ENCODE measurements around the gene TP53BP1.

TP53BP1 gene

DNA sequence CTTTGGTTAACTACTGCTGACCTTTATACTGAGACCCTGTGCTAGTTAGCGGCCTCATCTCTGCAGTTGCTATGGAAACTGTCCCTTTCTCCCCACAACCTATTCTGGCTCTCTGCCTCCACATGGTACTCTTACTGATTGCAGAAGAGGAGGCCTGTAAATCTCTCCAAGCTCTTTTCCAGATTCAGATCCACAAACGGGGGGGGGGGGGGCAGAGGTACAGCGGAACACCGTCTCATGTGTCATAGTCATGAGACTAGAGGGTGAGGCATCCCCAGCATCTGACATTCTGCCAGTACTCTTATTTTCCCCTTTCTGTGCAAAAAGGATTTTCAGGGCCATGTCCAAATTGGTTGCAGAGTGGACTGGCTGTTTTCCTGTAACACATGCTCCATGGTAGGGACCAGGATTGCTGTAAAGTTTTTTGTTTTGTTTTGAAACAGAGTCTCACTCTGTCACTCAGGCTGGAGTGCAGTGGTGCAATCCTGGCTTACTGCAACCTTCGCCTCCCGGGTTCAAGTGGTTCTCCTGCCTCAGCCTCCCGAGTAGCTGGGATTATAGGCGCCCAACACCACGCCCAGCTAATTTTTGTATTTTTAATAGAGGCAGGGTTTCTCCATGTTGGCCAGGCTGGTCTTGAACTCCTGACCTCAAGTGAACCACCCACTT is 16.2 kb upstream of the TP53BP1 start:
- Histone ChIP-seq H3K4me1 (ENCODE audit: control extremely low read depth in 1 of 4, control insufficient read depth in 4 of 4, insufficient read depth in 4 of 4, low read length in 3 of 4) (peaks cover 11 to 38% (median 32%) of the 10 kb centered on the region in 4 experiments), H3K27ac (ENCODE audit: insufficient read depth in 1 of 2, low read depth in 1 of 2, low read length in 2 of 2, poor library complexity in 1 of 2, severe bottlenecking in 2 of 2) (peak overlapping the region in 1 of 2 experiments; percentile 89), H3K27me3 (replicated peaks in 2 of 5; ENCODE audit: control insufficient read depth in 4 of 5, insufficient read depth in 5 of 5, low read length in 4 of 5) (peaks cover 0 to 3% (median 0%) of the 10 kb centered on the region in 5 experiments), H3K4me3 (ENCODE audit: control insufficient read depth in 1 of 7, extremely low read depth in 1 of 7, insufficient read depth in 4 of 7, low read depth in 2 of 7, low read length in 6 of 7) (no peak overlapping the region), H3K36me3 (ENCODE audit: control insufficient read depth in 4 of 4, insufficient read depth in 4 of 4, low read length in 3 of 4) (no peaks in the 10 kb centered on the region), H3K9me3 (ENCODE audit: control extremely low read depth in 1 of 5, control insufficient read depth in 4 of 5, insufficient read depth in 2 of 5, low read depth in 1 of 5, low read length in 4 of 5) (no peaks in the 10 kb centered on the region)
- CTCF ChIA-PET, result interaction anchor here (1.5 to 4.2 kb wide), 3 partner anchors 9 to 25 kb away, joined by 4 to 32 read pairs (median 4); no protein-coding TSS in a partner anchor
- POLR2A ChIA-PET, result no interaction called here
- DNase-seq, result no peak
- 100% methylated on average over 2 of the region's 9 CpGs for WGBS (ENCODE audit: insufficient coverage)

DNA sequence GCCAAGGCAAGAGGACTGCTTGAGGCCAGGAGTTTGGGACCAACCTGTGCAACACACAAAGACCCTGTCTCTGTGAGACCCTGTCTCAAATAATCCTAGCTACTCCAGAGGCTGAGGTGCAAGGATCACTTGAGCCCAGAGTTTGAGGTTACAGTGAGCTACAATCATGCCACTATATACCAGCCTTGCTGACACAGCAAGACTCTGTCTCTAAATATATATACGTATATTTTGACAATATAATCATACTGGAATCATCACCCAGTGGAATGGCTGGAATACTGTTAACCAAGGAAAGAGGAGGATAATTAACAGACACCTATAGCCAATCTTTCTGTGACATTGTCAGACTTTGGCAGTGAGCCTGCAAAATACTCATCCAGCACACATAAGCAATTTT is 15.5 kb upstream of the TP53BP1 start:
- peaks cover 0 to 3% (median 0%) of the 10 kb centered on the region in 5 experiments for H3K27me3 ChIP-seq (replicated peaks in 2 of 5; ENCODE audit: control insufficient read depth in 4 of 5, insufficient read depth in 5 of 5, low read length in 4 of 5)
- no peak overlapping the region for H3K4me3 ChIP-seq (ENCODE audit: control insufficient read depth in 1 of 7, extremely low read depth in 1 of 7, insufficient read depth in 4 of 7, low read depth in 2 of 7, low read length in 6 of 7)
- H3K36me3 ChIP-seq (ENCODE audit: control insufficient read depth in 4 of 4, insufficient read depth in 4 of 4, low read length in 3 of 4), result no peaks in the 10 kb centered on the region
- ChIA-PET CTCF (interaction anchor here (1.5 to 1.6 kb wide), 2 partner anchors 10 to 24 kb away, joined by 4 read pairs; no protein-coding TSS in a partner anchor), POLR2A (no interaction called here)
- no peak overlapping the region for H3K27ac ChIP-seq (ENCODE audit: insufficient read depth in 1 of 2, low read depth in 1 of 2, low read length in 2 of 2, poor library complexity in 1 of 2, severe bottlenecking in 2 of 2)
- WGBS (ENCODE audit: insufficient coverage), result no CpG with 5 or more reads among the region's 1 CpG
- H3K9me3 ChIP-seq (ENCODE audit: control extremely low read depth in 1 of 5, control insufficient read depth in 4 of 5, insufficient read depth in 2 of 5, low read depth in 1 of 5, low read length in 4 of 5), result no peaks in the 10 kb centered on the region
- peaks cover 6 to 31% (median 25%) of the 10 kb centered on the region in 4 experiments for H3K4me1 ChIP-seq (ENCODE audit: control extremely low read depth in 1 of 4, control insufficient read depth in 4 of 4, insufficient read depth in 4 of 4, low read length in 3 of 4)
- no peak for DNase-seq

GRCh38 chr15:43505738-43506137 is 12.8 kb upstream of the TP53BP1 start:
- Histone ChIP-seq H3K4me1 (ENCODE audit: control extremely low read depth in 1 of 4, control insufficient read depth in 4 of 4, insufficient read depth in 4 of 4, low read length in 3 of 4) (peaks cover 0 to 17% (median 11%) of the 10 kb centered on the region in 4 experiments), H3K9me3 (ENCODE audit: control extremely low read depth in 1 of 5, control insufficient read depth in 4 of 5, insufficient read depth in 2 of 5, low read depth in 1 of 5, low read length in 4 of 5) (no peaks in the 10 kb centered on the region), H3K4me3 (ENCODE audit: control insufficient read depth in 1 of 7, extremely low read depth in 1 of 7, insufficient read depth in 4 of 7, low read depth in 2 of 7, low read length in 6 of 7) (no peak overlapping the region), H3K27ac (ENCODE audit: insufficient read depth in 1 of 2, low read depth in 1 of 2, low read length in 2 of 2, poor library complexity in 1 of 2, severe bottlenecking in 2 of 2) (no peak overlapping the region), H3K27me3 (replicated peaks in 2 of 5; ENCODE audit: control insufficient read depth in 4 of 5, insufficient read depth in 5 of 5, low read length in 4 of 5) (no peaks in the 10 kb centered on the region), H3K36me3 (ENCODE audit: control insufficient read depth in 4 of 4, insufficient read depth in 4 of 4, low read length in 3 of 4) (no peaks in the 10 kb centered on the region)
- DNase-seq, result no peak
- POLR2A ChIA-PET, result no interaction called here
- WGBS (ENCODE audit: insufficient coverage), result 100% methylated on average over 1 of the region's 1 CpG
- CTCF ChIA-PET, result interaction anchor here (0.9 to 2.0 kb wide), 3 partner anchors 9 to 11 kb away, joined by 3 to 8 read pairs (median 6); no protein-coding TSS in a partner anchor

DNA sequence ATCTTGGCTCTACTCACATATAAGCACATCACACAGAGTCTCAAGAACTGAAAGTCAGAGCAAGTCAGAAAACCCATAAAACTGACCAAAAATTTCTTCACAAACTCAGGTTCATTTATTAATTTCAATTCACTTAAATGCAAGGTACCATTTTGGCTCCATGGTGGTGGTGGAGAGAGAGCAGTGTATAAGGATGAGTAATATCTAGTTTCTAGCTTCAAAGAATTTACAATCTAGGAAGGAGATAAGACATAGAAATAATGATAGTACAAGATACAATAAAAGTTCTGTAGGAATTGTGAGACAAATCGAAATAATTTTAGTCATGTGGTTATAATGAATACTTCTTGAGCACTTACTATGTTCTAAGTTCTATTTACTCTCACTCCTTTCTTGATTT is 6.7 kb upstream of the TP53BP1 start:
- H3K36me3 ChIP-seq (ENCODE audit: control insufficient read depth in 4 of 4, insufficient read depth in 4 of 4, low read length in 3 of 4), result peaks cover 0 to 3% (median 1%) of the 10 kb centered on the region in 4 experiments
- ChIA-PET POLR2A (no interaction called here), CTCF (interaction anchor here (0.7 to 3.6 kb wide), 3 partner anchors 13 to 58 kb away, joined by 3 to 19 read pairs (median 3); no protein-coding TSS in a partner anchor)
- no peak for DNase-seq
- no peaks in the 10 kb centered on the region for H3K27me3 ChIP-seq (replicated peaks in 2 of 5; ENCODE audit: control insufficient read depth in 4 of 5, insufficient read depth in 5 of 5, low read length in 4 of 5)
- H3K4me1 ChIP-seq (ENCODE audit: control extremely low read depth in 1 of 4, control insufficient read depth in 4 of 4, insufficient read depth in 4 of 4, low read length in 3 of 4), result no peaks in the 10 kb centered on the region
- H3K4me3 ChIP-seq (ENCODE audit: control insufficient read depth in 1 of 7, extremely low read depth in 1 of 7, insufficient read depth in 4 of 7, low read depth in 2 of 7, low read length in 6 of 7), result no peak overlapping the region
- WGBS (ENCODE audit: insufficient coverage), result no CpG with 5 or more reads among the region's 1 CpG
- H3K27ac ChIP-seq (ENCODE audit: insufficient read depth in 1 of 2, low read depth in 1 of 2, low read length in 2 of 2, poor library complexity in 1 of 2, severe bottlenecking in 2 of 2), result no peak overlapping the region
- no peaks in the 10 kb centered on the region for H3K9me3 ChIP-seq (ENCODE audit: control extremely low read depth in 1 of 5, control insufficient read depth in 4 of 5, insufficient read depth in 2 of 5, low read depth in 1 of 5, low read length in 4 of 5)

GRCh38 chr15:43498990-43499389 is 6.0 kb upstream of the TP53BP1 start:
- no peaks in the 10 kb centered on the region for H3K27me3 ChIP-seq (replicated peaks in 2 of 5; ENCODE audit: control insufficient read depth in 4 of 5, insufficient read depth in 5 of 5, low read length in 4 of 5)
- WGBS (ENCODE audit: insufficient coverage), result 100% methylated on average over 1 of the region's 3 CpGs
- no peaks in the 10 kb centered on the region for H3K9me3 ChIP-seq (ENCODE audit: control extremely low read depth in 1 of 5, control insufficient read depth in 4 of 5, insufficient read depth in 2 of 5, low read depth in 1 of 5, low read length in 4 of 5)
- CTCF ChIA-PET, result interaction anchor here (0.7 to 1.4 kb wide), 2 partner anchors 15 to 57 kb away, joined by 3 read pairs; no protein-coding TSS in a partner anchor
- H3K27ac ChIP-seq (ENCODE audit: insufficient read depth in 1 of 2, low read depth in 1 of 2, low read length in 2 of 2, poor library complexity in 1 of 2, severe bottlenecking in 2 of 2), result no peak overlapping the region
- no peak for DNase-seq
- H3K4me3 ChIP-seq (ENCODE audit: control insufficient read depth in 1 of 7, extremely low read depth in 1 of 7, insufficient read depth in 4 of 7, low read depth in 2 of 7, low read length in 6 of 7), result no peak overlapping the region
- H3K4me1 ChIP-seq (ENCODE audit: control extremely low read depth in 1 of 4, control insufficient read depth in 4 of 4, insufficient read depth in 4 of 4, low read length in 3 of 4), result no peaks in the 10 kb centered on the region
- POLR2A ChIA-PET, result no interaction called here
- peaks cover 0 to 3% (median 1%) of the 10 kb centered on the region in 4 experiments for H3K36me3 ChIP-seq (ENCODE audit: control insufficient read depth in 4 of 4, insufficient read depth in 4 of 4, low read length in 3 of 4)

GRCh38 chr15:43493703-43494472 is 932 bp upstream of the TP53BP1 start:
- H3K27ac ChIP-seq (ENCODE audit: insufficient read depth in 1 of 2, low read depth in 1 of 2, low read length in 2 of 2, poor library complexity in 1 of 2, severe bottlenecking in 2 of 2), result peak overlapping the region; percentile 84 to 97

More at GRCh38 chr15:43493703-43494472, 932 bp upstream of the TP53BP1 start:
- H3K4me3 ChIP-seq (ENCODE audit: control insufficient read depth in 1 of 7, extremely low read depth in 1 of 7, insufficient read depth in 4 of 7, low read depth in 2 of 7, low read length in 6 of 7), result peak overlapping the region in 5 of 7 experiments; percentile 83 to 98 (median 87)
- DNase-seq, result no peak
- ChIA-PET POLR2A (interaction anchor here (1.0 kb wide), 1 partner anchor 18 kb away, joined by 3 read pairs; no protein-coding TSS in a partner anchor), CTCF (interaction anchor here (0.9 to 11.8 kb wide), 5 partner anchors 8 to 53 kb away, joined by 3 to 115 read pairs (median 4); no protein-coding TSS in a partner anchor)
- peaks cover 3 to 7% (median 4%) of the 10 kb centered on the region in 4 experiments for H3K36me3 ChIP-seq (ENCODE audit: control insufficient read depth in 4 of 4, insufficient read depth in 4 of 4, low read length in 3 of 4)
- no peaks in the 10 kb centered on the region for H3K27me3 ChIP-seq (replicated peaks in 2 of 5; ENCODE audit: control insufficient read depth in 4 of 5, insufficient read depth in 5 of 5, low read length in 4 of 5)
- H3K4me1 ChIP-seq (ENCODE audit: control extremely low read depth in 1 of 4, control insufficient read depth in 4 of 4, insufficient read depth in 4 of 4, low read length in 3 of 4), result peaks cover 10 to 18% (median 13%) of the 10 kb centered on the region in 4 experiments
- 90% methylated on average over 6 of the region's 7 CpGs for WGBS (ENCODE audit: insufficient coverage)
- no peaks in the 10 kb centered on the region for H3K9me3 ChIP-seq (ENCODE audit: control extremely low read depth in 1 of 5, control insufficient read depth in 4 of 5, insufficient read depth in 2 of 5, low read depth in 1 of 5, low read length in 4 of 5)
